Measurements from ENCODE around the gene ZNF614. TPM values are rescaled to one million over a fixed set of nuclear protein-coding genes. Genes with fewer than 3 reads are reported as not detected.
"Not testable (repeated sequence)": the region's sequence is repeated elsewhere in the genome, so short reads cannot be mapped to it uniquely, and the experiment has no call there.

Gene ZNF614
- total and polyA plus RNA-seq, 10 donors, result 3.0 to 10.9 (median 7.9) TPM

- no peak overlapping the region for H3K27ac ChIP-seq
- WGBS, 5 donors, result 95 to 99% (median 97%) methylated on average over 6 of the region's 6 CpGs
- peak overlapping the region in 1 of 8 donors; percentile 34 for H3K4me3 ChIP-seq
- no peaks in the 10 kb centered on the region for H3K4me1 ChIP-seq
- H3K9me3 ChIP-seq, result peaks cover 50 to 100% (median 100%) of the 10 kb centered on the region in 8 donors
- no peaks in the 10 kb centered on the region for H3K27me3 ChIP-seq (replicated peaks in 1 of 7)
- intact Hi-C loops (cut with DNase I; ENCODE audit: low total_unique reads), result no loop called here
- no peak for DNase-seq
- TF ChIP-seq CTCF (IDR thresholded peaks at IDR 0.05 in 8 of 11, conservative IDR thresholded peaks at IDR 0.05 in 3 of 11) (no peak), POLR2A (IDR thresholded peaks at IDR 0.05) (no peak), POLR2AphosphoS5 (IDR thresholded peaks at IDR 0.05) (no peak)
- peaks cover 38 to 100% (median 73%) of the 10 kb centered on the region in 6 donors for H3K36me3 ChIP-seq
Observed at GRCh38 chr19:52066258-52066863, 38.2 kb upstream of the ZNF614 start.

- DNase-seq, result no peak
- TF ChIP-seq CTCF (IDR thresholded peaks at IDR 0.05 in 8 of 11, conservative IDR thresholded peaks at IDR 0.05 in 3 of 11) (no peak), POLR2A (IDR thresholded peaks at IDR 0.05) (no peak), POLR2AphosphoS5 (IDR thresholded peaks at IDR 0.05) (no peak)
- WGBS, 5 donors, result 97 to 100% (median 97%) methylated on average over 6 of the region's 6 CpGs
- Histone ChIP-seq H3K27ac (no peak overlapping the region), H3K36me3 (peaks cover 29 to 99% (median 64%) of the 10 kb centered on the region in 6 donors), H3K4me3 (peak overlapping the region in 1 of 8 donors; percentile 34), H3K4me1 (no peaks in the 10 kb centered on the region), H3K27me3 (replicated peaks in 1 of 7) (no peaks in the 10 kb centered on the region), H3K9me3 (peaks cover 48 to 100% (median 100%) of the 10 kb centered on the region in 8 donors)
- intact Hi-C loops (cut with DNase I; ENCODE audit: low total_unique reads), result no loop called here
Observed at GRCh38 chr19:52065399-52065798, 37.2 kb upstream of the ZNF614 start.

GRCh38 chr19:52056480-52056879 lies 28.3 kb upstream of the ZNF614 start:
- peaks cover 15 to 100% (median 100%) of the 10 kb centered on the region in 8 donors for H3K9me3 ChIP-seq
- H3K36me3 ChIP-seq, result peaks cover 0 to 17% (median 0%) of the 10 kb centered on the region in 6 donors
- H3K4me3 ChIP-seq; H3K4me1 ChIP-seq; DNase-seq; intact Hi-C loops (cut with DNase I; ENCODE audit: low total_unique reads); H3K27ac ChIP-seq; H3K27me3 ChIP-seq (replicated peaks in 1 of 7): not testable (repeated sequence)
- 95 to 99% (median 97%) methylated on average over 3 of the region's 3 CpGs for WGBS, 5 donors

- Histone ChIP-seq H3K9me3 (peaks cover 3 to 73% (median 69%) of the 10 kb centered on the region in 8 donors), H3K36me3 (peaks cover 0 to 10% (median 1%) of the 10 kb centered on the region in 6 donors), H3K4me1 (peaks cover 5 to 27% (median 11%) of the 10 kb centered on the region in 6 donors)
- WGBS, 5 donors, result 40 to 100% (median 95%) methylated on average over 1 of the region's 1 CpG
- H3K27me3 ChIP-seq (replicated peaks in 1 of 7); intact Hi-C loops (cut with DNase I; ENCODE audit: low total_unique reads); H3K27ac ChIP-seq; H3K4me3 ChIP-seq; DNase-seq: not testable (repeated sequence)
Observed at GRCh38 chr19:52051736-52052135, 23.6 kb upstream of the ZNF614 start.

- H3K9me3 ChIP-seq, result peaks cover 0 to 73% (median 66%) of the 10 kb centered on the region in 8 donors
- H3K36me3 ChIP-seq, result peaks cover 7 to 40% (median 26%) of the 10 kb centered on the region in 6 donors
- 0 to 1% (median 0%) methylated on average over 59 to 60 of the region's 60 CpGs for WGBS, 5 donors
- TF ChIP-seq CTCF (IDR thresholded peaks at IDR 0.05 in 8 of 11, conservative IDR thresholded peaks at IDR 0.05 in 3 of 11), result no peak
- peak; percentile 87 to 94 (median 94) for TF ChIP-seq POLR2AphosphoS5 (IDR thresholded peaks at IDR 0.05)
- peak in 1 of 3 donors; percentile 40 for TF ChIP-seq POLR2A (IDR thresholded peaks at IDR 0.05)
- H3K27ac ChIP-seq, result peak within 1 kb of the TSS; percentile 88 to 99 (median 96)
- H3K4me3 ChIP-seq, result peak within 1 kb of the TSS; percentile 48 to 78 (median 64)
- peak; percentile 97 for DNase-seq
- peaks cover 5 to 27% (median 11%) of the 10 kb centered on the region in 6 donors for H3K4me1 ChIP-seq
- no peaks in the 10 kb centered on the region for H3K27me3 ChIP-seq (replicated peaks in 1 of 7)
- intact Hi-C loops (cut with DNase I; ENCODE audit: low total_unique reads), result no loop called here
Observed at GRCh38 chr19:52048555-52049501, 20.6 kb upstream of the ZNF614 start, which contains the start of gene ZNF432. TSS of gene ZNF432 (minus strand) at chr19:52048838. CDS start at chr19:52046868, 1,970 bp downstream.

Data from spleen (tissue), 11 donors.